Measurements from ENCODE around the gene PTGS1.
A peak's percentile ranks its signal among the peaks of the same experiment; 100 is the strongest.

The PTGS1 gene

GRCh38 chr9:122372856-122373845, 2.3 kb downstream of the PTGS1 start:
- Histone ChIP-seq H3K4me1 (ENCODE audit: control insufficient read depth, insufficient read depth, low read length, unreplicated experiment) (peaks cover 57% of the 10 kb centered on the region), H3K27me3 (ENCODE audit: insufficient read depth, low read length) (no peaks in the 10 kb centered on the region), H3K79me2 (ENCODE audit: control insufficient read depth, insufficient read depth, low read length, unreplicated experiment) (peaks cover 19% of the 10 kb centered on the region)

GRCh38 chr9:122374885-122375420, 4.1 kb downstream of the PTGS1 start:
- no peak overlapping the region for H2AFZ ChIP-seq (ENCODE audit: low read length, unreplicated experiment)
- H3K79me2 ChIP-seq (ENCODE audit: control insufficient read depth, insufficient read depth, low read length, unreplicated experiment), result peaks cover 19% of the 10 kb centered on the region
- no peaks in the 10 kb centered on the region for H3K27me3 ChIP-seq (ENCODE audit: insufficient read depth, low read length)
- H3K27ac ChIP-seq (ENCODE audit: low read depth, low read length), result no peak overlapping the region
- H3K4me1 ChIP-seq (ENCODE audit: control insufficient read depth, insufficient read depth, low read length, unreplicated experiment), result peaks cover 57% of the 10 kb centered on the region
- peak overlapping the region; percentile 41 for H3K4me3 ChIP-seq (ENCODE audit: low read depth, low read length)
- H3K36me3 ChIP-seq (ENCODE audit: insufficient read depth, low read length), result peaks cover 14% of the 10 kb centered on the region

More at GRCh38 chr9:122372856-122373845, 2.3 kb downstream of the PTGS1 start:
- Histone ChIP-seq H3K36me3 (ENCODE audit: insufficient read depth, low read length) (no peaks in the 10 kb centered on the region), H3K27ac (ENCODE audit: low read depth, low read length) (no peak overlapping the region), H3K4me3 (ENCODE audit: low read depth, low read length) (peak overlapping the region; percentile 94; the same call in 1 of the 2 replicates), H2AFZ (ENCODE audit: low read length, unreplicated experiment) (no peak overlapping the region)

GRCh38 chr9:122376796-122377195, 6.0 kb downstream of the PTGS1 start:
- Histone ChIP-seq H2AFZ (ENCODE audit: low read length, unreplicated experiment) (no peak overlapping the region), H3K79me2 (ENCODE audit: control insufficient read depth, insufficient read depth, low read length, unreplicated experiment) (peaks cover 10% of the 10 kb centered on the region), H3K4me3 (ENCODE audit: low read depth, low read length) (no peak overlapping the region), H3K27me3 (ENCODE audit: insufficient read depth, low read length) (no peaks in the 10 kb centered on the region), H3K27ac (ENCODE audit: low read depth, low read length) (peak overlapping the region; percentile 18), H3K36me3 (ENCODE audit: insufficient read depth, low read length) (peaks cover 20% of the 10 kb centered on the region), H3K4me1 (ENCODE audit: control insufficient read depth, insufficient read depth, low read length, unreplicated experiment) (peaks cover 54% of the 10 kb centered on the region)

- Histone ChIP-seq H3K4me1 (ENCODE audit: control insufficient read depth, insufficient read depth, low read length, unreplicated experiment) (peaks cover 52% of the 10 kb centered on the region), H3K27me3 (ENCODE audit: insufficient read depth, low read length) (no peaks in the 10 kb centered on the region), H3K27ac (ENCODE audit: low read depth, low read length) (peak overlapping the region; percentile 55), H2AFZ (ENCODE audit: low read length, unreplicated experiment) (no peak overlapping the region), H3K4me3 (ENCODE audit: low read depth, low read length) (no peak overlapping the region), H3K79me2 (ENCODE audit: control insufficient read depth, insufficient read depth, low read length, unreplicated experiment) (peaks cover 4% of the 10 kb centered on the region), H3K36me3 (ENCODE audit: insufficient read depth, low read length) (peaks cover 20% of the 10 kb centered on the region)
Observed at GRCh38 chr9:122377241-122378164, 6.7 kb downstream of the PTGS1 start.

- Histone ChIP-seq H3K27me3 (ENCODE audit: insufficient read depth, low read length) (no peaks in the 10 kb centered on the region), H3K4me3 (ENCODE audit: low read depth, low read length) (no peak overlapping the region), H3K27ac (ENCODE audit: low read depth, low read length) (no peak overlapping the region)
Observed at GRCh38 chr9:122378236-122378635, 7.4 kb downstream of the PTGS1 start.

GRCh38 chr9:122379340-122379739, 8.5 kb downstream of the PTGS1 start:
- Histone ChIP-seq H2AFZ (ENCODE audit: low read length, unreplicated experiment) (no peak overlapping the region), H3K36me3 (ENCODE audit: insufficient read depth, low read length) (peaks cover 20% of the 10 kb centered on the region), H3K4me1 (ENCODE audit: control insufficient read depth, insufficient read depth, low read length, unreplicated experiment) (peaks cover 59% of the 10 kb centered on the region), H3K27me3 (ENCODE audit: insufficient read depth, low read length) (no peaks in the 10 kb centered on the region), H3K79me2 (ENCODE audit: control insufficient read depth, insufficient read depth, low read length, unreplicated experiment) (no peaks in the 10 kb centered on the region), H3K27ac (ENCODE audit: low read depth, low read length) (no peak overlapping the region), H3K4me3 (ENCODE audit: low read depth, low read length) (no peak overlapping the region)

More at GRCh38 chr9:122378236-122378635, 7.4 kb downstream of the PTGS1 start:
- Histone ChIP-seq H3K79me2 (ENCODE audit: control insufficient read depth, insufficient read depth, low read length, unreplicated experiment) (no peaks in the 10 kb centered on the region), H3K36me3 (ENCODE audit: insufficient read depth, low read length) (peaks cover 20% of the 10 kb centered on the region), H2AFZ (ENCODE audit: low read length, unreplicated experiment) (no peak overlapping the region), H3K4me1 (ENCODE audit: control insufficient read depth, insufficient read depth, low read length, unreplicated experiment) (peaks cover 52% of the 10 kb centered on the region)

GRCh38 chr9:122380293-122380692, 9.5 kb downstream of the PTGS1 start:
- Histone ChIP-seq H3K27ac (ENCODE audit: low read depth, low read length) (no peak overlapping the region), H3K36me3 (ENCODE audit: insufficient read depth, low read length) (peaks cover 20% of the 10 kb centered on the region), H3K27me3 (ENCODE audit: insufficient read depth, low read length) (no peaks in the 10 kb centered on the region), H3K79me2 (ENCODE audit: control insufficient read depth, insufficient read depth, low read length, unreplicated experiment) (no peaks in the 10 kb centered on the region), H2AFZ (ENCODE audit: low read length, unreplicated experiment) (no peak overlapping the region), H3K4me3 (ENCODE audit: low read depth, low read length) (no peak overlapping the region), H3K4me1 (ENCODE audit: control insufficient read depth, insufficient read depth, low read length, unreplicated experiment) (peaks cover 54% of the 10 kb centered on the region)

- no peak overlapping the region for H2AFZ ChIP-seq (ENCODE audit: low read length, unreplicated experiment)
- H3K27ac ChIP-seq (ENCODE audit: low read depth, low read length), result no peak overlapping the region
- H3K79me2 ChIP-seq (ENCODE audit: control insufficient read depth, insufficient read depth, low read length, unreplicated experiment), result no peaks in the 10 kb centered on the region
- H3K27me3 ChIP-seq (ENCODE audit: insufficient read depth, low read length), result no peaks in the 10 kb centered on the region
- H3K4me1 ChIP-seq (ENCODE audit: control insufficient read depth, insufficient read depth, low read length, unreplicated experiment), result peaks cover 43% of the 10 kb centered on the region
- H3K36me3 ChIP-seq (ENCODE audit: insufficient read depth, low read length), result peaks cover 24% of the 10 kb centered on the region
- no peak overlapping the region for H3K4me3 ChIP-seq (ENCODE audit: low read depth, low read length)
Observed at GRCh38 chr9:122381206-122381950, 10.6 kb downstream of the PTGS1 start.

- Histone ChIP-seq H3K27ac (ENCODE audit: low read depth, low read length) (peak overlapping the region; percentile 80), H3K4me1 (ENCODE audit: control insufficient read depth, insufficient read depth, low read length, unreplicated experiment) (peaks cover 27% of the 10 kb centered on the region), H2AFZ (ENCODE audit: low read length, unreplicated experiment) (peak overlapping the region; percentile 54), H3K4me3 (ENCODE audit: low read depth, low read length) (no peak overlapping the region), H3K27me3 (ENCODE audit: insufficient read depth, low read length) (no peaks in the 10 kb centered on the region), H3K36me3 (ENCODE audit: insufficient read depth, low read length) (peaks cover 35% of the 10 kb centered on the region), H3K79me2 (ENCODE audit: control insufficient read depth, insufficient read depth, low read length, unreplicated experiment) (no peaks in the 10 kb centered on the region)
Observed at GRCh38 chr9:122382901-122383850, 12.4 kb downstream of the PTGS1 start.

Data from ACC112 (cell line).